GM23338 (cell line): Measurements from ENCODE around the gene IFI44L.

Source experiments
- CREB1 ChIP-seq: fragments of 250-450 bp; sonication (Bioruptor Pico); IDR thresholded peaks from 2 replicates; pipeline ENCODE4 v1.5.0; 2020; ENCODE audit warnings: low read depth, mild to moderate bottlenecking, moderate library complexity
- ETS1 ChIP-seq: IDR thresholded peaks from 2 replicates; pipeline ENCODE4 v1.6.1; 2016; ENCODE audit warnings: antibody characterized with exemption
- EZH2 ChIP-seq: fragments of 200-600 bp; sonication (generic); IDR thresholded peaks from one replicate; pipeline ENCODE4 v1.8.0; 2017; ENCODE audit warnings: antibody characterized with exemption, mild to moderate bottlenecking, low read depth; ENCODE audit not compliant: unreplicated experiment
- EZH2phosphoT487 ChIP-seq: fragments of 200-600 bp; sonication (generic); IDR thresholded peaks from one replicate; pipeline ENCODE4 v1.8.1; 2018; ENCODE audit warnings: antibody characterized with exemption; ENCODE audit not compliant: unreplicated experiment
- JUNB ChIP-seq: IDR thresholded peaks from one replicate; pipeline ENCODE4 v1.6.1; 2016; ENCODE audit warnings: antibody characterized with exemption; ENCODE audit not compliant: unreplicated experiment
- NANOG ChIP-seq: IDR thresholded peaks from 2 replicates; pipeline ENCODE4 v1.6.1; 2016; ENCODE audit warnings: antibody characterized with exemption, borderline replicate concordance
- STAT1 ChIP-seq: IDR thresholded peaks from one replicate; pipeline ENCODE4 v1.6.1; 2016; ENCODE audit warnings: antibody characterized with exemption; ENCODE audit not compliant: unreplicated experiment
- TF ChIP-seq, protein P1 (sequence below): IDR thresholded peaks from one replicate; pipeline ENCODE4 v1.6.1; 2018; ENCODE audit warnings: antibody characterized with exemption; ENCODE audit not compliant: unreplicated experiment
- TF ChIP-seq, protein P2 (sequence below), 2 experiments: fragments of 200-600 bp in 1 of 2; sonication (generic) in 1 of 2; conservative IDR thresholded peaks; 2 replicates each; pipeline versions ENCODE4 v1.5.1 to v1.6.1; 2016 to 2017; ENCODE audit warnings: antibody characterized with exemption in 2 of 2, low read depth in 2 of 2, mild to moderate bottlenecking in 2 of 2, moderate library complexity in 1 of 2

DNA sequence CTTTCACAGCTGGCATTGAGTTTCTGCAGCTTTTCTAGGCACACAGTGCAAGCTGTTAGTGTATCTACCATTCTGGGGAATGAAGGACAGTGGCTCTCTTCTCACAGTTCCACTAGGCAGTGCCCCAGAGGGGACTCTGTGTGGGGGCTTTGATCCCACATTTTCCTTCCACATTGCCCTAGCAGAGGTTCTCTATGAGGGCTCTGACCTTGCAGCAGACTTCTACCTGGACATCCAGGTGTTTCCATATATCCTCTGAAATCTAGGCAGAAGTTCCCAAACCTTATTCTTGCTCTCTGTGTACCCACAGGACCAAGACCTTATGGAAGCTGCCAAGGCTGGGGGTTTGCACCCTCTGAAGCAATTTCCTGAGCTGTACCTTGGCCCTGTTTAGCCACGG lies 27.0 kb downstream of the IFI44L start:
- TF ChIP-seq, protein P1, sequence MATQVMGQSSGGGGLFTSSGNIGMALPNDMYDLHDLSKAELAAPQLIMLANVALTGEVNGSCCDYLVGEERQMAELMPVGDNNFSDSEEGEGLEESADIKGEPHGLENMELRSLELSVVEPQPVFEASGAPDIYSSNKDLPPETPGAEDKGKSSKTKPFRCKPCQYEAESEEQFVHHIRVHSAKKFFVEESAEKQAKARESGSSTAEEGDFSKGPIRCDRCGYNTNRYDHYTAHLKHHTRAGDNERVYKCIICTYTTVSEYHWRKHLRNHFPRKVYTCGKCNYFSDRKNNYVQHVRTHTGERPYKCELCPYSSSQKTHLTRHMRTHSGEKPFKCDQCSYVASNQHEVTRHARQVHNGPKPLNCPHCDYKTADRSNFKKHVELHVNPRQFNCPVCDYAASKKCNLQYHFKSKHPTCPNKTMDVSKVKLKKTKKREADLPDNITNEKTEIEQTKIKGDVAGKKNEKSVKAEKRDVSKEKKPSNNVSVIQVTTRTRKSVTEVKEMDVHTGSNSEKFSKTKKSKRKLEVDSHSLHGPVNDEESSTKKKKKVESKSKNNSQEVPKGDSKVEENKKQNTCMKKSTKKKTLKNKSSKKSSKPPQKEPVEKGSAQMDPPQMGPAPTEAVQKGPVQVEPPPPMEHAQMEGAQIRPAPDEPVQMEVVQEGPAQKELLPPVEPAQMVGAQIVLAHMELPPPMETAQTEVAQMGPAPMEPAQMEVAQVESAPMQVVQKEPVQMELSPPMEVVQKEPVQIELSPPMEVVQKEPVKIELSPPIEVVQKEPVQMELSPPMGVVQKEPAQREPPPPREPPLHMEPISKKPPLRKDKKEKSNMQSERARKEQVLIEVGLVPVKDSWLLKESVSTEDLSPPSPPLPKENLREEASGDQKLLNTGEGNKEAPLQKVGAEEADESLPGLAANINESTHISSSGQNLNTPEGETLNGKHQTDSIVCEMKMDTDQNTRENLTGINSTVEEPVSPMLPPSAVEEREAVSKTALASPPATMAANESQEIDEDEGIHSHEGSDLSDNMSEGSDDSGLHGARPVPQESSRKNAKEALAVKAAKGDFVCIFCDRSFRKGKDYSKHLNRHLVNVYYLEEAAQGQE, result no peak
- TF ChIP-seq, protein P2, sequence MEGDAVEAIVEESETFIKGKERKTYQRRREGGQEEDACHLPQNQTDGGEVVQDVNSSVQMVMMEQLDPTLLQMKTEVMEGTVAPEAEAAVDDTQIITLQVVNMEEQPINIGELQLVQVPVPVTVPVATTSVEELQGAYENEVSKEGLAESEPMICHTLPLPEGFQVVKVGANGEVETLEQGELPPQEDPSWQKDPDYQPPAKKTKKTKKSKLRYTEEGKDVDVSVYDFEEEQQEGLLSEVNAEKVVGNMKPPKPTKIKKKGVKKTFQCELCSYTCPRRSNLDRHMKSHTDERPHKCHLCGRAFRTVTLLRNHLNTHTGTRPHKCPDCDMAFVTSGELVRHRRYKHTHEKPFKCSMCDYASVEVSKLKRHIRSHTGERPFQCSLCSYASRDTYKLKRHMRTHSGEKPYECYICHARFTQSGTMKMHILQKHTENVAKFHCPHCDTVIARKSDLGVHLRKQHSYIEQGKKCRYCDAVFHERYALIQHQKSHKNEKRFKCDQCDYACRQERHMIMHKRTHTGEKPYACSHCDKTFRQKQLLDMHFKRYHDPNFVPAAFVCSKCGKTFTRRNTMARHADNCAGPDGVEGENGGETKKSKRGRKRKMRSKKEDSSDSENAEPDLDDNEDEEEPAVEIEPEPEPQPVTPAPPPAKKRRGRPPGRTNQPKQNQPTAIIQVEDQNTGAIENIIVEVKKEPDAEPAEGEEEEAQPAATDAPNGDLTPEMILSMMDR (conservative IDR thresholded peaks at IDR 0.05; ENCODE audit: low read depth in 2 of 2), result no peak
- TF ChIP-seq EZH2 (no peak), EZH2phosphoT487 (no peak), NANOG (no peak), JUNB (no peak), STAT1 (no peak), CREB1 (no peak), ETS1 (no peak)
